GM12878 (cell line): ENCODE measurements around the gene INAFM1. TPM values are rescaled to one million over a fixed set of nuclear protein-coding genes. Genes with fewer than 3 reads are reported as not detected.

ENCODE experiments used
- ATAC-seq: fragments of 200-7000 bp; cut with Tn5 transposase; 3 replicates; pipeline ENCODE4 v1.9.1; 2020; ENCODE audit warnings: mild to moderate bottlenecking, moderate library complexity
- BruUV-seq: library from RNA; stranded (reverse); fragments of 400-500 nt; replicated peaks from 2 replicates; lab custom pipeline; 2021; lab: Mats Ljungman, UMichigan
- CTCF ChIA-PET: fragments of 300-600 bp; sonication (Branson Sonifier 250); formaldehyde crosslinking; extraction: SDS; loops from one replicate; lab custom pipeline; 2021; ENCODE audit warnings: inconsistent platforms; lab: Yijun Ruan, JAX
- POLR2A ChIA-PET: fragments of 350-600 bp; formaldehyde crosslinking; extraction: SDS; loops from one replicate; lab custom pipeline; 2021; ENCODE audit warnings: inconsistent platforms; lab: Charles Lee
- RAD21 ChIA-PET: fragments of 300-600 bp; sonication (Branson Sonifier 250); formaldehyde crosslinking; loops from one replicate; lab custom pipeline; 2023; ENCODE audit warnings: antibody characterized with exemption; ENCODE audit not compliant: unreplicated experiment; lab: Charles Lee
- SMC1A ChIA-PET: fragments of 300-600 bp; sonication (Branson Sonifier 250); formaldehyde crosslinking; loops from one replicate; lab custom pipeline; 2023; ENCODE audit not compliant: unreplicated experiment, uncharacterized antibody; lab: Charles Lee
- DNase-seq: peaks from one replicate; pipeline ENCODE4 v3.0.0-alpha.2; 2011; ENCODE audit warnings: low read depth, low spot score
- FAIRE-seq: peaks from 3 replicates; lab custom pipeline; 2011; peaks lifted over from hg19 to GRCh38; lab: Jason Lieb, UNC
- H2AFZ ChIP-seq: 2 replicates; pipeline ENCODE4 v1.6.0; 2011; ENCODE audit warnings: low read depth, low read length, control low read depth; ENCODE audit not compliant: control insufficient read depth
- H3K27ac ChIP-seq: 2 replicates; pipeline ENCODE4 v1.5.1; 2011; ENCODE audit warnings: control low read depth; ENCODE audit not compliant: control insufficient read depth, insufficient read depth
- H3K27me3 ChIP-seq, 2 experiments: replicated peaks in 1 of 2; 2 replicates each; pipeline versions ENCODE4 v1.6.0 to v1.6.1; 2011; ENCODE audit warnings: low read length in 1 of 2; ENCODE audit not compliant: control insufficient read depth in 2 of 2, insufficient read depth in 2 of 2
- H3K36me3 ChIP-seq, 2 experiments: 2 replicates each; pipeline ENCODE4 v1.5.1; 2011; ENCODE audit warnings: low read length in 1 of 2; ENCODE audit not compliant: control insufficient read depth in 2 of 2, insufficient read depth in 2 of 2
- H3K4me1 ChIP-seq: 2 replicates; pipeline ENCODE4 v1.6.1; 2011; ENCODE audit warnings: mild to moderate bottlenecking, low read length, moderate library complexity, mixed read lengths; ENCODE audit not compliant: control insufficient read depth, insufficient read depth
- H3K4me2 ChIP-seq: 2 replicates; pipeline ENCODE4 v1.6.0; 2011; ENCODE audit warnings: control low read depth; ENCODE audit not compliant: control insufficient read depth, insufficient read depth
- H3K4me3 ChIP-seq: fragments of 200-600 bp; sonication (generic); 2 replicates; pipeline ENCODE4 v1.5.1; 2016
- H3K79me2 ChIP-seq: 2 replicates; pipeline ENCODE4 v1.6.0; 2011; ENCODE audit warnings: low read length; ENCODE audit not compliant: control insufficient read depth, insufficient read depth
- H3K9ac ChIP-seq: 2 replicates; pipeline ENCODE4 v1.8.0; 2011; ENCODE audit warnings: low read length, control low read depth, mixed read lengths; ENCODE audit not compliant: control insufficient read depth, insufficient read depth
- H3K9me3 ChIP-seq: replicated peaks from 3 replicates; pipeline ENCODE4 v1.5.1; 2011; ENCODE audit warnings: mild to moderate bottlenecking, low read length; ENCODE audit not compliant: control insufficient read depth, insufficient read depth
- H4K20me1 ChIP-seq: 2 replicates; pipeline ENCODE4 v1.6.0; 2011; ENCODE audit not compliant: control insufficient read depth, insufficient read depth
- BCL11A ChIP-seq: IDR thresholded peaks from 2 replicates; pipeline ENCODE4 v1.6.1; 2011; ENCODE audit warnings: low read depth, low read length
- BMI1 ChIP-seq: fragments of 450-650 bp; IDR thresholded peaks from 2 replicates; pipeline ENCODE4 v1.6.1; 2016; ENCODE audit warnings: mild to moderate bottlenecking, moderate library complexity, borderline replicate concordance
- BRCA1 ChIP-seq: IDR thresholded peaks from 2 replicates; pipeline ENCODE4 v1.6.1; 2011; ENCODE audit warnings: low read depth, low read length, improper control_type of control experiment
- CBFB ChIP-seq: IDR thresholded peaks from 2 replicates; pipeline ENCODE4 v1.6.1; 2016; ENCODE audit warnings: antibody characterized with exemption, low read depth
- CBX3 ChIP-seq: fragments of 200-600 bp; sonication (generic); IDR thresholded peaks from 2 replicates; pipeline ENCODE4 v1.6.1; 2016; ENCODE audit warnings: low read depth, borderline replicate concordance
- CHD1 ChIP-seq: IDR thresholded peaks from 2 replicates; pipeline ENCODE4 v1.6.1; 2012; ENCODE audit warnings: low read depth, low read length, improper control_type of control experiment
- CHD2 ChIP-seq: IDR thresholded peaks from 2 replicates; pipeline ENCODE4 v1.6.1; 2011; ENCODE audit warnings: low read depth, low read length, improper control_type of control experiment, borderline replicate concordance
- EED ChIP-seq: sonication (generic); IDR thresholded peaks from 2 replicates; pipeline ENCODE4 v1.6.1; 2016; ENCODE audit warnings: antibody characterized with exemption, low read depth
- EGR1 ChIP-seq, 2 experiments: IDR thresholded peaks; 1 replicate in 1 of 2; 2 replicates in 1 of 2; pipeline ENCODE4 v1.6.1; 2011 to 2012; ENCODE audit warnings: low read depth in 2 of 2, low read length in 2 of 2, borderline replicate concordance in 1 of 2, mild to moderate bottlenecking in 1 of 2, moderate library complexity in 1 of 2
- FOXM1 ChIP-seq: IDR thresholded peaks from 2 replicates; pipeline ENCODE4 v1.6.1; 2012; ENCODE audit warnings: low read depth, mild to moderate bottlenecking, inconsistent platforms, low read length, moderate library complexity
- HDAC6 ChIP-seq: fragments of 200-600 bp; sonication (generic); IDR thresholded peaks from one replicate; pipeline ENCODE4 v1.8.0; 2017; ENCODE audit warnings: antibody characterized with exemption; ENCODE audit not compliant: unreplicated experiment
- JUND ChIP-seq: IDR thresholded peaks from 2 replicates; pipeline ENCODE4 v1.6.1; 2012; ENCODE audit warnings: low read depth, mild to moderate bottlenecking, low read length, improper control_type of control experiment, moderate library complexity
- MAX ChIP-seq: IDR thresholded peaks from 2 replicates; pipeline ENCODE4 v1.6.1; 2012; ENCODE audit warnings: low read depth, low read length, improper control_type of control experiment
- NFIC ChIP-seq: IDR thresholded peaks from 2 replicates; pipeline ENCODE4 v1.6.1; 2012; ENCODE audit warnings: low read depth, mild to moderate bottlenecking, inconsistent platforms, low read length, moderate library complexity
- RAD51 ChIP-seq: fragments of 450-650 bp; IDR thresholded peaks from 2 replicates; pipeline ENCODE4 v1.6.1; 2016; ENCODE audit warnings: moderate library complexity, mild to moderate bottlenecking, inconsistent platforms
- TAF1 ChIP-seq: IDR thresholded peaks from 2 replicates; pipeline ENCODE4 v1.6.1; 2011; ENCODE audit warnings: mild to moderate bottlenecking, low read depth, low read length, borderline replicate concordance
- YBX1 ChIP-seq: fragments of 450-650 bp; IDR thresholded peaks from 2 replicates; pipeline ENCODE4 v1.6.1; 2016; ENCODE audit warnings: antibody characterized with exemption
- ZNF207 ChIP-seq: fragments of 450-650 bp; IDR thresholded peaks from 2 replicates; pipeline ENCODE4 v1.6.1; 2014; ENCODE audit warnings: antibody characterized with exemption, mild to moderate bottlenecking, borderline replicate concordance
- ZNF687 ChIP-seq: fragments of 450-650 bp; IDR thresholded peaks from 2 replicates; pipeline ENCODE4 v1.6.1; 2017; ENCODE audit warnings: mild to moderate bottlenecking, moderate library complexity
- WGBS: methylation state at CpG from one replicate; pipeline ENCODE4 v1.1.6; 2016; ENCODE audit warnings: low lambda C conversion rate; ENCODE audit not compliant: insufficient replicate concordance, insufficient coverage; ENCODE audit errors: missing lambda C conversion rate; 5-methylcytosine and 5-hydroxymethylcytosine counted together
- in situ Hi-C: fragments of 300-500 bp; cut with MboI; formaldehyde crosslinking; loops from 9 replicates; pipeline ENCODE4 v1.14.3; 2018; ENCODE audit warnings: mixed read lengths
- intact Hi-C: fragments of 100-400 bp; cut with micrococcal nuclease; formaldehyde crosslinking; loops from one replicate; pipeline ENCODE4 v1.14.2; 2022; ENCODE audit not compliant: unreplicated experiment
- polyA plus RNA-seq, 11 experiments: library from polyadenylated mRNA; depleted of rRNA in 4 of 11; unstranded in 6 of 11; stranded (reverse) in 5 of 11; fragments of >200 nt; fragmentation: Nextera tagmentation in 4 of 11; fragmentation: Illumina TruSeq in 1 of 11; extraction: Ambion mirVana in 4 of 11; extraction: Trizol in 1 of 11; gene quantifications; 1 replicate in 1 of 11; 2 replicates in 10 of 11; pipeline versions ENCODE4 v1.2.1 to v1.2.3, GENCODE V29; 2011 to 2016; ENCODE audit warnings: inconsistent platforms in 2 of 11, missing spikeins in 2 of 11, low read depth in 1 of 11
- total RNA-seq, 4 experiments: library from RNA; depleted of rRNA in 3 of 4; stranded (reverse); fragments of >200 nt in 3 of 4; fragmentation: Illumina TruSeq in 1 of 4; extraction: Trizol in 1 of 4; gene quantifications; 2 replicates each; pipeline versions ENCODE4 v1.2.1 to v1.2.3, GENCODE V29; 2013 to 2021

Gene INAFM1
- total and polyA plus RNA-seq, 10 of the 15 experiments (the other 5 are each of a cell fraction or from before 2014, with no cell fraction given), result 0.57 to 6.8 (median 1.1) TPM; not detected in 1

GRCh38 chr19:47316513-47316912 is 41.8 kb downstream of the INAFM1 start:
- ChIA-PET SMC1A (interaction anchor here (0.6 kb wide), 2 partner anchors 29 to 208 kb away, joined by 3 read pairs; no protein-coding TSS in a partner anchor), POLR2A (no interaction called here)
- FAIRE-seq, result no peak

More at GRCh38 chr19:47316513-47316912, 41.8 kb downstream of the INAFM1 start:
- no peak overlapping the region for H3K4me3 ChIP-seq
- DNase-seq (no peak), ATAC-seq (no peak)
- H3K79me2 ChIP-seq, result no peaks in the 10 kb centered on the region
- no peak for TF ChIP-seq MAX
- no peak for TF ChIP-seq ZNF687
- no peak for TF ChIP-seq CHD1
- TF ChIP-seq EGR1 (IDR thresholded peaks at IDR 0.05; ENCODE audit: borderline replicate concordance in 1 of 2, low read depth in 2 of 2, low read length in 2 of 2), result no peak
- TF ChIP-seq RAD51, result no peak
- TF ChIP-seq BMI1, result no peak
- TF ChIP-seq EED, result no peak
- TF ChIP-seq CBX3, result no peak
- no peak for TF ChIP-seq ZNF207
- no peak for TF ChIP-seq JUND
- no peak for TF ChIP-seq HDAC6
- no peak for TF ChIP-seq FOXM1
- no peak for TF ChIP-seq CBFB
- TF ChIP-seq BCL11A, result no peak
- TF ChIP-seq YBX1, result no peak
- TF ChIP-seq TAF1, result no peak
- no peak for TF ChIP-seq NFIC
- no peak for TF ChIP-seq BRCA1
- TF ChIP-seq CHD2, result no peak
- CTCF ChIA-PET, result interaction anchor here (0.7 to 4.3 kb wide), 4 partner anchors 12 to 306 kb away, joined by 3 to 20 read pairs (median 4); partner anchors contain the start of gene DHX34
- no peak overlapping the region for H3K9ac ChIP-seq
- no peaks in the 10 kb centered on the region for H3K27me3 ChIP-seq
- no peaks in the 10 kb centered on the region for H3K36me3 ChIP-seq
- no peak overlapping the region for H3K27ac ChIP-seq
- H3K9me3 ChIP-seq, result no peaks in the 10 kb centered on the region; the same call in 2 of the 3 replicates
- no peak overlapping the region for H3K4me2 ChIP-seq
- in situ Hi-C loops, result no loop called here
- intact Hi-C loops, result no loop called here
- no peaks in the 10 kb centered on the region for H3K4me1 ChIP-seq
- no peaks in the 10 kb centered on the region for H4K20me1 ChIP-seq
- BruUV-seq, result no TSS peak
- RAD21 ChIA-PET, result interaction anchor here (0.7 kb wide), 1 partner anchor 644 kb away, joined by 4 read pairs; no protein-coding TSS in a partner anchor
- 70% methylated on average over 4 of the region's 4 CpGs for WGBS
- no peak overlapping the region for H2AFZ ChIP-seq
